Smooth muscle cell (in vitro differentiated cells): ENCODE results near the gene CCDC33. TPM values are rescaled to one million over a fixed set of nuclear protein-coding genes. Genes with fewer than 3 reads are reported as not detected.
A peak's percentile ranks its signal among the peaks of the same experiment; 100 is the strongest.

Source experiments
- DNase-seq: peaks from one replicate; lab custom pipeline; 2025; ENCODE audit not compliant: unreplicated experiment; lab: John Stamatoyannopoulos, UW
- H2AFZ ChIP-seq: fragments of 200-600 bp; sonication (generic); 2 replicates; pipeline ENCODE4 v1.6.0; 2016; ENCODE audit warnings: antibody characterized with exemption, low read depth, mild to moderate bottlenecking
- H3F3A ChIP-seq: fragments of 200-600 bp; sonication (generic); 2 replicates; pipeline ENCODE4 v1.6.0; 2017; ENCODE audit warnings: antibody characterized with exemption, low read depth
- H3K27ac ChIP-seq: fragments of 200-600 bp; sonication (generic); 2 replicates; pipeline ENCODE4 v1.5.1; 2016; ENCODE audit warnings: low read depth, mild to moderate bottlenecking
- H3K27me3 ChIP-seq: fragments of 200-600 bp; sonication (generic); 2 replicates; pipeline ENCODE4 v1.6.1; 2016; ENCODE audit warnings: low read depth, mild to moderate bottlenecking
- H3K36me3 ChIP-seq: fragments of 200-600 bp; sonication (generic); 2 replicates; pipeline ENCODE4 v1.5.1; 2016; ENCODE audit warnings: low read depth
- H3K4me1 ChIP-seq: fragments of 200-600 bp; sonication (generic); 2 replicates; pipeline ENCODE4 v1.5.1; 2016; ENCODE audit warnings: low read depth
- H3K4me2 ChIP-seq: fragments of 200-600 bp; sonication (generic); 2 replicates; pipeline ENCODE4 v1.6.0; 2016; ENCODE audit warnings: mild to moderate bottlenecking
- H3K4me3 ChIP-seq: fragments of 200-600 bp; sonication (generic); 2 replicates; pipeline ENCODE4 v1.5.1; 2016; ENCODE audit warnings: mild to moderate bottlenecking
- H3K79me2 ChIP-seq: fragments of 200-600 bp; sonication (generic); 2 replicates; pipeline ENCODE4 v1.6.0; 2016; ENCODE audit warnings: low read depth, mild to moderate bottlenecking
- H3K9ac ChIP-seq: fragments of 200-600 bp; sonication (generic); 2 replicates; pipeline ENCODE4 v1.6.0; 2016; ENCODE audit warnings: low read depth
- H3K9me3 ChIP-seq: fragments of 200-600 bp; sonication (generic); replicated peaks from 2 replicates; pipeline ENCODE4 v1.5.1; 2016; ENCODE audit warnings: low read depth
- H4K20me1 ChIP-seq: fragments of 200-600 bp; sonication (generic); 2 replicates; pipeline ENCODE4 v1.6.0; 2016; ENCODE audit warnings: low read depth
- CTCF ChIP-seq: fragments of 200-600 bp; sonication (generic); IDR thresholded peaks from 2 replicates; pipeline ENCODE4 v1.5.1; 2017; ENCODE audit warnings: borderline replicate concordance, mild to moderate bottlenecking, antibody characterized with exemption; ENCODE audit not compliant: insufficient read depth, poor library complexity, severe bottlenecking
- WGBS: methylation state at CpG from one replicate; pipeline ENCODE4 v1.1.7; 2016; ENCODE audit warnings: low lambda C conversion rate; 5-methylcytosine and 5-hydroxymethylcytosine counted together
- polyA plus RNA-seq: library from polyadenylated mRNA; unstranded; fragments of >200 nt; fragmentation: Nextera tagmentation; extraction: Ambion mirVana; gene quantifications from 2 replicates; pipeline ENCODE4 v1.2.1, GENCODE V29; 2016
- total RNA-seq: library from RNA; depleted of rRNA; stranded (reverse); fragments of >200 nt; gene quantifications from 2 replicates; pipeline ENCODE4 v1.2.3, GENCODE V29; 2014

The CCDC33 gene
- total and polyA plus RNA-seq, 2 experiments from 2014 or later, result 3.8 to 5.8 TPM

GRCh38 chr15:74193299-74193718 lies 42.8 kb upstream of the CCDC33 start:
- DNase-seq, result no peak
- H3K4me3 ChIP-seq, result no peak overlapping the region

GRCh38 chr15:74193905-74194304 lies 42.2 kb upstream of the CCDC33 start:
- Histone ChIP-seq H2AFZ (no peak overlapping the region), H3K79me2 (peaks cover 29% of the 10 kb centered on the region), H3K27ac (peak overlapping the region; percentile 87), H3K27me3 (no peaks in the 10 kb centered on the region), H3K4me1 (peaks cover 22% of the 10 kb centered on the region), H4K20me1 (peaks cover 34% of the 10 kb centered on the region), H3K36me3 (no peaks in the 10 kb centered on the region), H3F3A (peaks cover 34% of the 10 kb centered on the region), H3K9me3 (no peaks in the 10 kb centered on the region), H3K4me2 (peak overlapping the region; percentile 12), H3K4me3 (no peak overlapping the region), H3K9ac (peak overlapping the region; percentile 25)
- no peak for TF ChIP-seq CTCF
- 69% methylated on average over 6 of the region's 6 CpGs for WGBS
- no peak for DNase-seq

More at GRCh38 chr15:74193299-74193718, 42.8 kb upstream of the CCDC33 start:
- Histone ChIP-seq H2AFZ (no peak overlapping the region), H3K27ac (peak overlapping the region; percentile 87), H3K4me2 (peak overlapping the region; percentile 12), H4K20me1 (peaks cover 28% of the 10 kb centered on the region), H3F3A (peaks cover 34% of the 10 kb centered on the region), H3K9me3 (no peaks in the 10 kb centered on the region), H3K79me2 (peaks cover 23% of the 10 kb centered on the region), H3K9ac (peak overlapping the region; percentile 25), H3K36me3 (no peaks in the 10 kb centered on the region), H3K4me1 (peaks cover 21% of the 10 kb centered on the region), H3K27me3 (no peaks in the 10 kb centered on the region)
- WGBS, result 14% methylated on average over 4 of the region's 4 CpGs
- TF ChIP-seq CTCF, result no peak

- no peak for DNase-seq
- Histone ChIP-seq H3K9me3 (no peaks in the 10 kb centered on the region), H3K9ac (no peak overlapping the region), H4K20me1 (peaks cover 44% of the 10 kb centered on the region), H3K4me2 (peak overlapping the region; percentile 75), H3K79me2 (peaks cover 39% of the 10 kb centered on the region), H2AFZ (no peak overlapping the region), H3K27ac (peak overlapping the region; percentile 87), H3K36me3 (no peaks in the 10 kb centered on the region), H3K27me3 (no peaks in the 10 kb centered on the region), H3F3A (peaks cover 34% of the 10 kb centered on the region), H3K4me3 (no peak overlapping the region), H3K4me1 (peaks cover 31% of the 10 kb centered on the region)
- TF ChIP-seq CTCF, result no peak
- WGBS, result 96% methylated on average over 13 of the region's 13 CpGs
Observed at GRCh38 chr15:74194572-74195559, 41.3 kb upstream of the CCDC33 start.
